GM18868 (cell line): ENCODE results near the gene COMMD10.

ENCODE experiments used
- ATAC-seq: cut with Tn5 transposase; IDR thresholded peaks from one replicate; pipeline ENCODE4 v1.9.1; 2021; ENCODE audit warnings: mild to moderate bottlenecking, moderate library complexity; ENCODE audit not compliant: unreplicated experiment

COMMD10 gene

GRCh38 chr5:116288524-116288923 lies 203.7 kb downstream of the COMMD10 start:
- no peak for ATAC-seq

- ATAC-seq, result no peak
Measured at GRCh38 chr5:116289276-116289675, 204.5 kb downstream of the COMMD10 start.

- no peak for ATAC-seq
Measured at GRCh38 chr5:116291271-116291670, 206.4 kb downstream of the COMMD10 start.

GRCh38 chr5:116292321-116292720 lies 207.5 kb downstream of the COMMD10 start:
- no peak for ATAC-seq

- no peak for ATAC-seq
Measured at GRCh38 chr5:116296335-116297072, 211.7 kb downstream of the COMMD10 start.

GRCh38 chr5:116297296-116297814 lies 212.5 kb downstream of the COMMD10 start:
- no peak for ATAC-seq

- ATAC-seq, result no peak
Measured at GRCh38 chr5:116299746-116300640, 215.2 kb downstream of the COMMD10 start.

- no peak for ATAC-seq
Measured at GRCh38 chr5:116301110-116301509, 216.3 kb downstream of the COMMD10 start.

- no peak for ATAC-seq
Measured at GRCh38 chr5:116303340-116303739, 218.5 kb downstream of the COMMD10 start.

- ATAC-seq, result no peak
Measured at GRCh38 chr5:116303810-116304209, 219.0 kb downstream of the COMMD10 start.

- no peak for ATAC-seq
Measured at GRCh38 chr5:116305899-116306298, 221.1 kb downstream of the COMMD10 start.

- ATAC-seq, result no peak
Measured at GRCh38 chr5:116306846-116307245, 222.0 kb downstream of the COMMD10 start.

- ATAC-seq, result no peak
Measured at GRCh38 chr5:116308391-116308790, 223.6 kb downstream of the COMMD10 start.

- no peak for ATAC-seq
Measured at GRCh38 chr5:116313366-116313765, 228.5 kb downstream of the COMMD10 start.

- ATAC-seq, result no peak
Measured at GRCh38 chr5:116315531-116315930, 230.7 kb downstream of the COMMD10 start.

GRCh38 chr5:116318091-116318854 lies 233.4 kb downstream of the COMMD10 start:
- ATAC-seq, result no peak

- ATAC-seq, result no peak
Measured at GRCh38 chr5:116320486-116320885, 235.7 kb downstream of the COMMD10 start.

GRCh38 chr5:116329503-116329902 lies 244.7 kb downstream of the COMMD10 start:
- no peak for ATAC-seq

- ATAC-seq, result peak; percentile 76
Measured at GRCh38 chr5:116340799-116341198, 256.0 kb downstream of the COMMD10 start.
